ENCODE data around the gene SPTBN1. TPM values are rescaled to one million over a fixed set of nuclear protein-coding genes. Genes with fewer than 3 reads are reported as not detected.

Gene SPTBN1
- total and polyA plus RNA-seq, 9 donors = 108 to 314 (median 232) TPM

GRCh38 chr2:54534625-54535024 lies 78.5 kb downstream of the SPTBN1 start:
- TF ChIP-seq EP300 (IDR thresholded peaks at IDR 0.05) = no peak
- no peak for TF ChIP-seq CTCF (IDR thresholded peaks at IDR 0.05)
- no peak for TF ChIP-seq POLR2A (IDR thresholded peaks at IDR 0.05)
- Histone ChIP-seq H3K9me3 (no peaks in the 10 kb centered on the region), H3K4me1 (ENCODE audit: insufficient read depth) (peaks cover 5% of the 10 kb centered on the region), H3K27me3 (no peaks in the 10 kb centered on the region), H3K36me3 (no peaks in the 10 kb centered on the region), H3K27ac (no peak overlapping the region), H3K4me3 (no peak overlapping the region)
- 88 to 96% (median 93%) methylated on average over 2 of the region's 2 CpGs for WGBS, 3 donors
- no peak for DNase-seq
- intact Hi-C loops (cut with DNase I) = loop anchor here in 1 of 4 donors (10.0 kb wide), 1 partner anchor 170 kb away; no protein-coding TSS in a partner anchor

- intact Hi-C loops (cut with DNase I) = loop anchor here in 1 of 4 donors (10.0 kb wide), 1 partner anchor 169 kb away; no protein-coding TSS in a partner anchor
- no peak overlapping the region for H3K27ac ChIP-seq
- no peaks in the 10 kb centered on the region for H3K9me3 ChIP-seq
- 88 to 93% (median 91%) methylated on average over 4 of the region's 4 CpGs for WGBS, 3 donors
- no peak overlapping the region for H3K4me3 ChIP-seq
- TF ChIP-seq CTCF (IDR thresholded peaks at IDR 0.05) (no peak), POLR2A (IDR thresholded peaks at IDR 0.05) (no peak), EP300 (IDR thresholded peaks at IDR 0.05) (no peak)
- peaks cover 5% of the 10 kb centered on the region for H3K4me1 ChIP-seq (ENCODE audit: insufficient read depth)
- H3K36me3 ChIP-seq = no peaks in the 10 kb centered on the region
- no peaks in the 10 kb centered on the region for H3K27me3 ChIP-seq
- no peak for DNase-seq
These were observed 79.6 kb downstream of the SPTBN1 start for GRCh38 chr2:54535599-54536195.

GRCh38 chr2:54536720-54537119 lies 80.6 kb downstream of the SPTBN1 start:
- WGBS, 3 donors = 95 to 98% (median 96%) methylated on average over 2 of the region's 2 CpGs
- H3K9me3 ChIP-seq = no peaks in the 10 kb centered on the region
- H3K27ac ChIP-seq = no peak overlapping the region
- peaks cover 3% of the 10 kb centered on the region for H3K4me1 ChIP-seq (ENCODE audit: insufficient read depth)
- TF ChIP-seq POLR2A (IDR thresholded peaks at IDR 0.05) = no peak
- TF ChIP-seq EP300 (IDR thresholded peaks at IDR 0.05) = no peak
- no peak for TF ChIP-seq CTCF (IDR thresholded peaks at IDR 0.05)
- H3K36me3 ChIP-seq = no peaks in the 10 kb centered on the region
- intact Hi-C loops (cut with DNase I) = loop anchor here in 1 of 4 donors (10.0 kb wide), 1 partner anchor 168 kb away; no protein-coding TSS in a partner anchor
- no peak overlapping the region for H3K4me3 ChIP-seq
- DNase-seq = no peak
- no peaks in the 10 kb centered on the region for H3K27me3 ChIP-seq

GRCh38 chr2:54538537-54538936 lies 82.4 kb downstream of the SPTBN1 start:
- Histone ChIP-seq H3K36me3 (no peaks in the 10 kb centered on the region), H3K9me3 (no peaks in the 10 kb centered on the region), H3K27me3 (no peaks in the 10 kb centered on the region), H3K27ac (no peak overlapping the region), H3K4me1 (ENCODE audit: insufficient read depth) (peaks cover 6% of the 10 kb centered on the region), H3K4me3 (no peak overlapping the region)
- DNase-seq = no peak
- TF ChIP-seq POLR2A (IDR thresholded peaks at IDR 0.05) (no peak), CTCF (IDR thresholded peaks at IDR 0.05) (no peak), EP300 (IDR thresholded peaks at IDR 0.05) (no peak)
- intact Hi-C loops (cut with DNase I) = loop anchor here in 1 of 4 donors (10.0 kb wide), 1 partner anchor 166 kb away; no protein-coding TSS in a partner anchor
- 93 to 95% (median 95%) methylated on average over 5 of the region's 5 CpGs for WGBS, 3 donors

All from ovary (tissue), 9 donors.